HG02938 (cell line): Measurements from ENCODE around the gene STAT5B.

Experiments used
- ATAC-seq: cut with Tn5 transposase; IDR thresholded peaks from one replicate; pipeline ENCODE4 v1.9.1; 2021; ENCODE audit warnings: mild to moderate bottlenecking, moderate library complexity; ENCODE audit not compliant: unreplicated experiment

The STAT5B gene

GRCh38 chr17:42182927-42183734, 93.1 kb downstream of the STAT5B start:
- ATAC-seq: no peak

GRCh38 chr17:42181851-42182207, 94.4 kb downstream of the STAT5B start:
- ATAC-seq: no peak

- ATAC-seq: no peak
These were observed 95.0 kb downstream of the STAT5B start, which contains the start of gene KCNH4 for GRCh38 chr17:42180922-42181850. Gene KCNH4, minus strand, starts transcription at chr17:42181142. Its CDS starts 197 bp downstream, at chr17:42180945.

GRCh38 chr17:42180411-42180921, 95.7 kb downstream of the STAT5B start:
- ATAC-seq: no peak

GRCh38 chr17:42179911-42180410, 96.2 kb downstream of the STAT5B start:
- no peak for ATAC-seq

GRCh38 chr17:42179335-42179734, 96.9 kb downstream of the STAT5B start:
- ATAC-seq: no peak

GRCh38 chr17:42178817-42179216, 97.4 kb downstream of the STAT5B start:
- ATAC-seq: no peak

GRCh38 chr17:42177684-42178083, 98.5 kb downstream of the STAT5B start:
- ATAC-seq: no peak

- no peak for ATAC-seq
These were observed 101.9 kb downstream of the STAT5B start for GRCh38 chr17:42174126-42174783.

- no peak for ATAC-seq
These were observed 104.4 kb downstream of the STAT5B start for GRCh38 chr17:42171831-42172230.

- ATAC-seq: no peak
These were observed 106.8 kb downstream of the STAT5B start for GRCh38 chr17:42169351-42169750.

GRCh38 chr17:42167807-42168206, 108.4 kb downstream of the STAT5B start:
- ATAC-seq: no peak

GRCh38 chr17:42166196-42166763, 109.9 kb downstream of the STAT5B start:
- no peak for ATAC-seq

- no peak for ATAC-seq
These were observed 110.4 kb downstream of the STAT5B start for GRCh38 chr17:42165751-42166150.

- ATAC-seq: no peak
These were observed 112.3 kb downstream of the STAT5B start for GRCh38 chr17:42163696-42164407.

GRCh38 chr17:42163113-42163512, 113.1 kb downstream of the STAT5B start:
- ATAC-seq: no peak

- no peak for ATAC-seq
These were observed 115.7 kb downstream of the STAT5B start for GRCh38 chr17:42160531-42160910.

GRCh38 chr17:42159796-42160530, 116.2 kb downstream of the STAT5B start:
- ATAC-seq: no peak

GRCh38 chr17:42155614-42156045, 120.6 kb downstream of the STAT5B start:
- ATAC-seq: no peak
